Breast epithelium (tissue), 3 donors: ENCODE data around the gene KCNK3.

ENCODE experiments used
- POLR2A ChIP-seq: fragments of 450-650 bp; IDR thresholded peaks from one replicate; pipeline ENCODE4 v1.6.1; 2016; ENCODE audit warnings: antibody characterized with exemption, mild to moderate bottlenecking, moderate library complexity
- POLR2AphosphoS5 ChIP-seq, 3 donors: sonication (generic); formaldehyde crosslinking; IDR thresholded peaks; one replicate each; pipeline ENCODE4 v1.6.1; 2017; ENCODE audit warnings: antibody characterized with exemption in 3 of 3
- TF ChIP-seq, protein P1 (sequence below), 3 donors: fragments of 450-650 bp; IDR thresholded peaks; one replicate each; pipeline ENCODE4 v1.5.1; 2016 to 2017; ENCODE audit warnings: antibody characterized with exemption in 3 of 3, mild to moderate bottlenecking in 3 of 3, moderate library complexity in 3 of 3

DNA sequence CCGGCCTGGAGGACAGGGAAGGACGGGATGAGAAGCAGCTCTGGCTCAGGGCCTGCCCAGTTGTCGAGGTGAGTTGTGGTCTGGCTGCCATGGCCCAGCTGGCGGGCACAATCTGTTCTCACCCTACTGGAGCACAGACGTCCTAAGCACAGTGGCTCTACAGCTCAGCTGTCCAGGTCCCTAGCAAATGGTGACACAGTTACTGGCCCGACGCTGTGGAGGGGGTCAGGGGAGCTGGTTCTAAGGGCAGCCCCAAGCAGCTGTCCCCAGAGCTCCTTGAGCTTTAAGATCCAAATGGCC lies 32.9 kb downstream of the KCNK3 start:
- TF ChIP-seq POLR2A (no peak), POLR2AphosphoS5 (IDR thresholded peaks at IDR 0.05) (no peak)
- TF ChIP-seq, protein P1, sequence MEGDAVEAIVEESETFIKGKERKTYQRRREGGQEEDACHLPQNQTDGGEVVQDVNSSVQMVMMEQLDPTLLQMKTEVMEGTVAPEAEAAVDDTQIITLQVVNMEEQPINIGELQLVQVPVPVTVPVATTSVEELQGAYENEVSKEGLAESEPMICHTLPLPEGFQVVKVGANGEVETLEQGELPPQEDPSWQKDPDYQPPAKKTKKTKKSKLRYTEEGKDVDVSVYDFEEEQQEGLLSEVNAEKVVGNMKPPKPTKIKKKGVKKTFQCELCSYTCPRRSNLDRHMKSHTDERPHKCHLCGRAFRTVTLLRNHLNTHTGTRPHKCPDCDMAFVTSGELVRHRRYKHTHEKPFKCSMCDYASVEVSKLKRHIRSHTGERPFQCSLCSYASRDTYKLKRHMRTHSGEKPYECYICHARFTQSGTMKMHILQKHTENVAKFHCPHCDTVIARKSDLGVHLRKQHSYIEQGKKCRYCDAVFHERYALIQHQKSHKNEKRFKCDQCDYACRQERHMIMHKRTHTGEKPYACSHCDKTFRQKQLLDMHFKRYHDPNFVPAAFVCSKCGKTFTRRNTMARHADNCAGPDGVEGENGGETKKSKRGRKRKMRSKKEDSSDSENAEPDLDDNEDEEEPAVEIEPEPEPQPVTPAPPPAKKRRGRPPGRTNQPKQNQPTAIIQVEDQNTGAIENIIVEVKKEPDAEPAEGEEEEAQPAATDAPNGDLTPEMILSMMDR (IDR thresholded peaks at IDR 0.05), result no peak
